Small intestine (tissue), 7 donors: ENCODE measurements around the gene BDKRB2. TPM values are rescaled to one million over a fixed set of nuclear protein-coding genes. Genes with fewer than 3 reads are reported as not detected.

Experiments used
- DNase-seq, 2 donors: peaks; one replicate each; pipeline versions ENCODE4 v3.0.0 to v3.0.0-alpha.2; 2013
- FAIRE-seq: peaks from 2 replicates; lab custom pipeline; 2012; peaks lifted over from hg19 to GRCh38; lab: Jason Lieb, UNC
- H3K27ac ChIP-seq, 3 donors: one replicate each; pipeline ENCODE4 v1.5.1; 2013; ENCODE audit warnings: low read length in 2 of 3, mild to moderate bottlenecking in 2 of 3, control low read depth in 1 of 3, inconsistent platforms in 1 of 3, low read depth in 1 of 3, moderate library complexity in 1 of 3
- H3K27me3 ChIP-seq, 3 donors: one replicate each; pipeline ENCODE4 v1.6.1; 2013; ENCODE audit warnings: low read length in 3 of 3, inconsistent platforms in 1 of 3; ENCODE audit not compliant: control insufficient read depth in 3 of 3, insufficient read depth in 3 of 3
- H3K36me3 ChIP-seq, 3 donors: one replicate each; pipeline ENCODE4 v1.6.1; 2013; ENCODE audit warnings: low read length in 3 of 3, inconsistent platforms in 1 of 3, low read depth in 1 of 3, mild to moderate bottlenecking in 1 of 3, moderate library complexity in 1 of 3; ENCODE audit not compliant: control insufficient read depth in 3 of 3, insufficient read depth in 2 of 3
- H3K4me1 ChIP-seq, 3 donors: one replicate each; pipeline ENCODE4 v1.6.1; 2013; ENCODE audit warnings: low read length in 2 of 3, inconsistent platforms in 1 of 3, low read depth in 1 of 3, mild to moderate bottlenecking in 1 of 3, moderate library complexity in 1 of 3; ENCODE audit not compliant: control insufficient read depth in 3 of 3, insufficient read depth in 2 of 3
- H3K4me3 ChIP-seq, 3 donors: one replicate each; pipeline ENCODE4 v1.5.1; 2013; ENCODE audit warnings: low read length in 3 of 3, control low read depth in 1 of 3, inconsistent platforms in 1 of 3, low read depth in 1 of 3, mild to moderate bottlenecking in 1 of 3, moderate library complexity in 1 of 3
- H3K9me3 ChIP-seq, 2 donors: one replicate each; pipeline ENCODE4 v1.6.1; 2013; ENCODE audit warnings: low read depth in 1 of 2, low read length in 1 of 2; ENCODE audit not compliant: control insufficient read depth in 2 of 2, insufficient read depth in 1 of 2
- WGBS, 3 donors: extraction: QIAGEN DNeasy Blood & Tissue Kit; methylation state at CpG; one replicate each; pipeline ENCODE4 v1.1.7; 2013; 5-methylcytosine and 5-hydroxymethylcytosine counted together
- polyA plus RNA-seq, 4 donors: library from polyadenylated mRNA; stranded (reverse) in 3 of 4; unstranded in 1 of 4; fragments of 200-250 nt in 3 of 4; fragments of 120-200 nt in 1 of 4; gene quantifications; one replicate each; pipeline versions ENCODE4 v1.2.1 to v1.2.3, GENCODE V29; 2013
- donor health status: healthy with polysubstance abuse.
- donor health status: control.
- donor health status: control.
- donor health status: Bipolar disorder and iron deficiency.
- donor health status: healthy.

Gene BDKRB2
- polyA plus RNA-seq, 4 donors: 1.3 to 8.2 (median 5.9) TPM

DNA sequence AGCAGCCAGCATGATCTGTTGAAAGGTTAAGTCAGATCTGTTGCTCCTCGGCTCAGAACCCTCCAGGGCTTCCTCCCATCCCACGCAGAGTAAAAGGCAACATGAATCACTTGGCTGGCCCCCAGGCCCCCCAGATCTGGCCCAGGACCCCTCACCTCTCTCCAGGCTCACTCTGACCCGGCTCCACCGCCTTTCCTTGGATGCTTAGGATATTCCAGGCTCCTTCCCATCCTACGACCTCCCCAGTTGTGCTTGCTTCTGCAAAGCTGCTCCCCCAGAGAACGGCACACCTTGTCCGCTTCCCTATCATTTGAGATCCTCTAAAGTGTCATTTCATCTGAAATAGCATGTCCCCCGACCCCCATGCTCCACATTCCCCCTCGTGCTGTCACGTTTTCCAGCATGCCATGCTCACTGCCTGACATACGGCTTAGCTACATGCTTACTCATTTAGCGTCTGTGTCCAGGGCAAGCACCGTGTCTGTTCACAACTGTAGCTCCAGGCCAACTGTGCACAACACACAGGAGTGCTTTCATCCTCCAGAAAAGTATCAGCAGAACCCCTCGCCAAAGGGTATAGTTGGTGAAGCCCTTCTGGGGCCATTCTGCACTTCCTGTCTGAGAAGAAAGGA is 33.6 kb upstream of the BDKRB2 start:
- 73 to 84% (median 76%) methylated on average over 14 of the region's 14 CpGs for WGBS, 3 donors
- no peaks in the 10 kb centered on the region for H3K27me3 ChIP-seq
- FAIRE-seq (no peak), DNase-seq (no peak)
- H3K27ac ChIP-seq: no peak overlapping the region
- H3K4me1 ChIP-seq: peaks cover 0 to 26% (median 5%) of the 10 kb centered on the region in 3 donors
- H3K9me3 ChIP-seq: no peaks in the 10 kb centered on the region
- no peak overlapping the region for H3K4me3 ChIP-seq
- H3K36me3 ChIP-seq: no peaks in the 10 kb centered on the region

DNA sequence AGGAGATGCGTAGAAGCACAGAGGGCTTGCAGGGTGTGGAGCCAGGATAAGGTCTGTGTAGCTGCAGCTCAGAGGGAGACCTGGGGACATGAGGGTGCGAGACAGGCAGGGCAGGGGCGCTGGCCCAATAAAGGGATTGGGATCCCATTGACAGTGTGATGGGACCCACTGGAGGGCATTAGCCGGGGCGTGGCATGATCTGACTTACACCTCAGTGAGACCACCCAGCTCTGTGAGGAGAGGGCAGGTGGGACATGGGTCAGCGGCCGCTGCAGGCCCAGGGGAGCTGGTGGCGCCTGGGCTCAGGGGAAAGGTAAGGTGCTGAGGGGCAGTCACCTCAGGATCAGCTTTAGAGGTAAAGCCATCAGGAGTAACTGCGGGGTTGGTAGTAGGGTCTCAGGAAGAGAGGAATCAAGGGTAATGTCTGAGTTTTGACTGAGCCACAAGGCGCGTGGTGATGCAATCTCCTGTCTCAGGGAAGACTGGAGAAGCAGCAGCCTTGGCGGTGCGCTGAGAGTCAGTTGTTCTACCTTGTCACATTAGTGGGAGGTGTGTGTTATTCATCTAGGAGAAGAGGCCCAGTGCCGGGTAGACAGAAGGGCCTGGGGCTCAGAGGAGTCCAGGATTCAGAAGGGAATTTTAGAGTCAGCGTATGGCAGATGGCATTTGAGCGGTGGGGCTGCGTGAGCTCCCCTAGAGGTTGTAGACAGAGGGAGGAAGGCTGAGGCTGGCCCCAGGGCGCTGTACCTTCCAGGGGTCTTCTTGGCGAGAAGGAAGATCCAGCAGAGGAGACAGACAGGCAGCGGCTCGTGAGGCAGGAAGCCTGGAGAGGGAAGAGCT is 30.8 kb upstream of the BDKRB2 start:
- no peak for DNase-seq

DNA sequence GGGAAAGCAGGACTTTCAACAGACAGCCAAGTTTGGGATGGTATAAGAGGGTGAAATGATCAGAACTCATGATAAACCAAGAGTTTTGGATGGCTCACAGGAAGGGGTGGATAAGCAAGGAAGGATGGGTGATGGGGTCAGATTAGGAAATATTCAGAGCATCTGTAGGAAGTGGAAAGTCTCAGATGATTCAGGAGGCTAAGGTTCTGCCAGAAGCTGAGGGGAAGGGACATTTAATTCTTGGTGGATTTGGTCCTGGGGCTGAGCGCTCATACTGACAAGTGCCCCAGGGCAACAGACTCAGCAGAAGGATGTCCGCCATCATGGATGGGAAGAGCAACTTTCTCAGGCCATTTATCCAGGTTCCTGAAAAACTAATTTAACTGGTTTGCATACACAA is 28.4 kb upstream of the BDKRB2 start:
- DNase-seq (no peak), FAIRE-seq (no peak)
- Histone ChIP-seq H3K9me3 (no peaks in the 10 kb centered on the region), H3K27me3 (no peaks in the 10 kb centered on the region), H3K4me1 (peaks cover 0 to 10% (median 0%) of the 10 kb centered on the region in 3 donors), H3K27ac (peak overlapping the region in 1 of 3 donors; percentile 69), H3K36me3 (no peaks in the 10 kb centered on the region), H3K4me3 (no peak overlapping the region)
- 83 to 92% (median 92%) methylated on average over 2 of the region's 2 CpGs for WGBS, 3 donors

More for the DNA sequence above, 30.8 kb upstream of the BDKRB2 start:
- Histone ChIP-seq H3K27ac (no peak overlapping the region), H3K9me3 (no peaks in the 10 kb centered on the region), H3K4me1 (peaks cover 0 to 17% (median 4%) of the 10 kb centered on the region in 3 donors), H3K4me3 (no peak overlapping the region), H3K36me3 (no peaks in the 10 kb centered on the region), H3K27me3 (no peaks in the 10 kb centered on the region)
- no peak for FAIRE-seq
- WGBS, 3 donors: 92 to 94% (median 93%) methylated on average over 21 of the region's 21 CpGs

DNA sequence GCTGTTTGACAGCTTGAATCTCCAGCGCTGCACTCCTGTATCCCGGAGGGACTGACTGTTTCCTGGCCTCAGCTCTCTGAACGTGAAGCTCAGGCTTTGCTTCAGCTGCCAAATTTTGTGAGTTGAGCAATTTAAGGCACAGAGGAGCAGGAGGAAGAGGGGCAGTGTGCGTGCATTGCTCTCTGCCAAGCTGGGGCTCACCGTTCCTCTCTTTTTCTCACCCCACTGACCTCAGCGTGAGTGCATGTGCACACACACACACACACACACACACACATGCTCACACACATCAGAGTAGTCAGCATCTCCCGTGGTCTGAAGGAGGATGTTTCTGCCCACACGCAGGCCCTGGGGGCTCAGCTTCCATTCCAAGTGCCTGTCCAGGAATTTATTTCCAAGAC is 27.8 kb upstream of the BDKRB2 start:
- H3K36me3 ChIP-seq: no peaks in the 10 kb centered on the region
- peaks cover 0 to 10% (median 0%) of the 10 kb centered on the region in 3 donors for H3K4me1 ChIP-seq
- H3K4me3 ChIP-seq: no peak overlapping the region
- WGBS, 3 donors: 49 to 64% (median 59%) methylated on average over 8 of the region's 8 CpGs
- no peak for DNase-seq
- H3K27me3 ChIP-seq: no peaks in the 10 kb centered on the region
- H3K9me3 ChIP-seq: no peaks in the 10 kb centered on the region
- peak overlapping the region in 1 of 3 donors; percentile 34 for H3K27ac ChIP-seq
- no peak for FAIRE-seq

DNA sequence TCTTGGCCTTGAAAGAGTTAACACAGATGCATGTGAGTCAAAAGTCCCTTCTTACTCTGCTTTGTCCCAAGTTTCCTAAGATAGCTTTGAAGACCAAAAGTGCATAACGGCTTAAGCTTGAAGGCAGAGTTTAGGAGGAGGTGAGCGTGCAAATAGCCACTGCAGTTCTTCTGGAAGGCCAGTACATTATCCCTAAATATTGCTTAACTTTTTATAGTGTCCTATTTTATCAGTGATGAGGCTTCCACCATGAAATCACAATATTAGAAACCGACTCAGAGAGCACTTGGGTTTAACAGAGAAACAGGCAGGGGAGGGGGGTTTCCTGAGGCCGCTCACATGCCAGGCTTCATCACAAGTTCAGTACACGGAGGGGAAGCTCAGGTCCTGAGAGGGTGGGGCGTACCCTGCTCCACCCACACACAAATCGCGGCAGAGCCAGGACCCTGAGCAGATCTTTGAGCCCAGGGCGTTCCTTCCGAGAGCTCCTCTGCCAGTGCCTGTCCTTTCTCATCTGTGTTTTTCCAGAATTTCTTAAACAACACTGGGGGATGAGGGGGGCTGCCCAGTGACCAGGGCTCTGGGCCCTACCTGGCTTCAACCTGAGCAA is 26.8 kb upstream of the BDKRB2 start:
- DNase-seq (peak in 1 of 2 donors; percentile 32), FAIRE-seq (no peak)
- no peaks in the 10 kb centered on the region for H3K36me3 ChIP-seq
- H3K4me1 ChIP-seq: peaks cover 0 to 10% (median 0%) of the 10 kb centered on the region in 3 donors
- no peaks in the 10 kb centered on the region for H3K9me3 ChIP-seq
- H3K27ac ChIP-seq: peak overlapping the region in 1 of 3 donors; percentile 60
- no peaks in the 10 kb centered on the region for H3K27me3 ChIP-seq
- WGBS, 3 donors: 13 to 24% (median 17%) methylated on average over 10 of the region's 10 CpGs
- H3K4me3 ChIP-seq: no peak overlapping the region

DNA sequence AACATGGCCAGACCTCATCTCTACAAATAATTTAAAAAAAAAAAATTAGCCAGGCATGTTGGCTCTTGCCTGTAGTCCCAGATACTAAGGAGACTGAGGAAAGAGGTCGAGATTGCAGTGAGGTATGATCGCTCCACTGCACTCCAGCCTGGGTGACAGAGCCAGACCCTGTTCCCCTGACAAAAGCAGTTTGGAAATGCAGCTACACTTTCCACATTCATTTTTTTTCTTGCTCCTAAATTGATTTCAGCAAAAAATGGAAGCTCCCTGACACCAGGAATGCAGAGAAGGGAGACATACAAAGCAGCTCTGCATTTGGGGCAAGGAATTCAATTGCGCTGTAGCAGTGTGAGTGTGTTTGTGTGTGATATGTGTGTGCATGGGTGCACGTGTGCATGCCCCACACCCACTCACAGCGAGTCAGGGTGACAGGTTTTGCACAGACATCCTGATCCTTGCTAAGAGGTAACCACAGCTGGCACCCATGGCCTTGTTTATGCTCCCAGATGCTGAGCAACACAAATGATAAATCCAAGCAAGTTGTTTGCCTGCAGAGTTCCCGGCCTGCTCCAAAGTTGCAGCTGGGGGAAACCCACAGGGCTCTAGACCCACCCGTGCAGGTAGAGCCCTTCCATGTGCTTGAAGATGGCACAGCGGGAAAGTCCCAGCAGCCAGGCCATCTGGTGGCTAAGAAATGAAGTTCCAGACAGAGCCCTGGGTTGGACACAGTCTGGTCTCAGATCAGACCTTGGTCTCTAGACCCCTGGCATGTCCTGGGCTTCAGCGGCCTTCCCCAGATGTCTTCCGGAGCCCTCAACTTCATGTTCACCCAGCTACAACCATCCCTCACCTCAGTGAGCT is 25.9 kb upstream of the BDKRB2 start:
- Histone ChIP-seq H3K4me1 (peaks cover 0 to 10% (median 0%) of the 10 kb centered on the region in 3 donors), H3K36me3 (no peaks in the 10 kb centered on the region), H3K4me3 (no peak overlapping the region), H3K27ac (no peak overlapping the region), H3K9me3 (no peaks in the 10 kb centered on the region), H3K27me3 (no peaks in the 10 kb centered on the region)
- WGBS, 3 donors: 78 to 81% (median 79%) methylated on average over 10 of the region's 10 CpGs
- DNase-seq (no peak), FAIRE-seq (no peak)

DNA sequence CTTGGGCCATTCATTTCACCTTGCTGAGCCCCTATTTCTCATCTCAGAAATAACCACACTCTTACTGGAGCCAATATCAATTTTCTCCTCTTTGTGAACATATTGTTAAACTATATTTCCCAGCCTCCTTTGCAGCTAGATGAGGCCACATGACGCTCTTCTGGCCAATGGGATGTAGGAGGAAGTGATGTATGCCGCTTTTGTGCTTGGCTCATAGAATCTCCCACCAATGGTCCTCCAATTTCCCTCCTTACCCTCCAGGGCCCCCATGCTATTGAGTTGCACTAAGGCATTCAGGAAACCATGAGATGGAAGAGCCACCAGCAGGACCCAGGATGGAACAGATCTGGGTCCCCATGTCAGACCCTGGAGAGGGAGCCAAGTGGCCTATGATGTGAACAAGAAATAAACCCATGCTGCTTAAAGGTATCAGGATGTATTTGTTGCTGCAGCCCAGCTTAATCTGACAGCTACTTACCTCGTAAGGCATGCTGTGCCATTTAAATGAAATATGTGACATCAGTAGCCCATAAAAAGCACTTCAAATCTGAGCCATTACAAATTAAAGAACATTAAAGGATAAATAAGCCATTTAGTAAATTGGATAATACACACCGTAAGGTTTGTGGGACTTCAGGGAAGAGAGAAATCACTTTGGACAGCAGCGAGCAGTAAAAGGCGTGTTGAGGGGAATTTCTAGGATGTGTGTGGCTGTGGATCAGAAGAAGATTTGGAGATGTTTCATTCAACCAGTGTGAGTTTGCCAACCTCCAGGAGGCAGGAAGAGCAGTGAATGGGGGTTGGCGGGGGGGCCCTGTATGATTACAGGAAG is 24.4 kb upstream of the BDKRB2 start:
- Histone ChIP-seq H3K27me3 (no peaks in the 10 kb centered on the region), H3K9me3 (no peaks in the 10 kb centered on the region), H3K36me3 (no peaks in the 10 kb centered on the region), H3K4me3 (no peak overlapping the region), H3K4me1 (peaks cover 0 to 10% (median 0%) of the 10 kb centered on the region in 3 donors), H3K27ac (no peak overlapping the region)
- WGBS, 3 donors: 86 to 88% (median 88%) methylated on average over 7 of the region's 7 CpGs
- no peak for FAIRE-seq
- no peak for DNase-seq
